ENCODE data around the gene PAGE2B. TPM values are rescaled to one million over a fixed set of nuclear protein-coding genes. Genes with fewer than 3 reads are reported as not detected.
"Not testable (repeated sequence)": the region's sequence is repeated elsewhere in the genome, so short reads cannot be mapped to it uniquely, and the experiment has no call there.

PAGE2B gene
- total RNA-seq, 1 experiment from 2014 or later, result not detected

GRCh38 chrX:55041514-55041913 is 33.3 kb upstream of the PAGE2B start:
- ChIA-PET POLR2A (no interaction called here), CTCF (no interaction called here)
- in situ Hi-C loops (cut with HindIII; ENCODE audit: low pct_unique_long_range_greater_than_20kb, low sequenced_read_pairs), result no loop called here
- ATAC-seq, result no peak
- intact Hi-C loops (cut with micrococcal nuclease; ENCODE audit: unreplicated experiment), result no loop called here
- Histone ChIP-seq H3K36me3 (ENCODE audit: control insufficient read depth, insufficient read depth, low read length) (no peaks in the 10 kb centered on the region), H3K9me3 (ENCODE audit: control insufficient read depth, insufficient read depth, low read depth, low read length) (no peaks in the 10 kb centered on the region), H3K4me3 (ENCODE audit: low read depth in 2 of 2, low read length in 2 of 2) (no peak overlapping the region), H3K4me1 (ENCODE audit: control insufficient read depth, insufficient read depth, low read length) (no peaks in the 10 kb centered on the region), H3K27ac (ENCODE audit: low read length) (no peak overlapping the region), H3K27me3 (ENCODE audit: control insufficient read depth, insufficient read depth, low read length) (no peaks in the 10 kb centered on the region)
- DNase-seq (ENCODE audit: low read depth, low spot score), result no peak
- no TSS peak for BruUV-seq (replicated peaks)
- TF ChIP-seq POLR2AphosphoS5 (IDR thresholded peaks at IDR 0.05; ENCODE audit: low read depth, low read length), result no peak
- no peak for TF ChIP-seq REST (IDR thresholded peaks at IDR 0.05; ENCODE audit: insufficient read depth in 1 of 2, low read depth in 2 of 2, low read length in 1 of 2)
- TF ChIP-seq SIN3A (IDR thresholded peaks at IDR 0.05; ENCODE audit: borderline replicate concordance, insufficient read depth, low read depth, low read length), result no peak
- no peak for TF ChIP-seq TCF7L2 (IDR thresholded peaks at IDR 0.05; ENCODE audit: low read depth, low read length)

- DNase-seq (ENCODE audit: low read depth, low spot score); H3K27ac ChIP-seq (ENCODE audit: low read length); H3K4me1 ChIP-seq (ENCODE audit: control insufficient read depth, insufficient read depth, low read length); CTCF ChIA-PET; BruUV-seq (replicated peaks); ATAC-seq; in situ Hi-C loops (cut with HindIII; ENCODE audit: low pct_unique_long_range_greater_than_20kb, low sequenced_read_pairs); H3K36me3 ChIP-seq (ENCODE audit: control insufficient read depth, insufficient read depth, low read length); intact Hi-C loops (cut with micrococcal nuclease; ENCODE audit: unreplicated experiment); H3K9me3 ChIP-seq (ENCODE audit: control insufficient read depth, insufficient read depth, low read depth, low read length); POLR2A ChIA-PET; H3K4me3 ChIP-seq (ENCODE audit: low read depth in 2 of 2, low read length in 2 of 2); H3K27me3 ChIP-seq (ENCODE audit: control insufficient read depth, insufficient read depth, low read length): not testable (repeated sequence)
These were observed 24.2 kb upstream of the PAGE2B start for GRCh38 chrX:55050599-55050998.

- DNase-seq (ENCODE audit: low read depth, low spot score), result no peak
- Histone ChIP-seq H3K27me3 (ENCODE audit: control insufficient read depth, insufficient read depth, low read length) (no peaks in the 10 kb centered on the region; the same call in 1 of the 2 replicates), H3K4me3 (ENCODE audit: low read depth in 2 of 2, low read length in 2 of 2) (no peak overlapping the region), H3K9me3 (ENCODE audit: control insufficient read depth, insufficient read depth, low read depth, low read length) (no peaks in the 10 kb centered on the region), H3K27ac (ENCODE audit: low read length) (no peak overlapping the region), H3K36me3 (ENCODE audit: control insufficient read depth, insufficient read depth, low read length) (no peaks in the 10 kb centered on the region), H3K4me1 (ENCODE audit: control insufficient read depth, insufficient read depth, low read length) (no peaks in the 10 kb centered on the region)
- TF ChIP-seq POLR2AphosphoS5 (IDR thresholded peaks at IDR 0.05; ENCODE audit: low read depth, low read length), result no peak
- no peak for TF ChIP-seq SIN3A (IDR thresholded peaks at IDR 0.05; ENCODE audit: borderline replicate concordance, insufficient read depth, low read depth, low read length)
- TF ChIP-seq REST (IDR thresholded peaks at IDR 0.05; ENCODE audit: insufficient read depth in 1 of 2, low read depth in 2 of 2, low read length in 1 of 2), result no peak
- TF ChIP-seq CTCF (IDR thresholded peaks at IDR 0.05), result no peak; the same call in 1 of the 2 replicates
- no peak for TF ChIP-seq TCF7L2 (IDR thresholded peaks at IDR 0.05; ENCODE audit: low read depth, low read length)
- intact Hi-C loops (cut with micrococcal nuclease; ENCODE audit: unreplicated experiment) (loop anchor here (2.0 kb wide), 1 partner anchor 166 kb away; no protein-coding TSS in a partner anchor), in situ Hi-C loops (cut with HindIII; ENCODE audit: low pct_unique_long_range_greater_than_20kb, low sequenced_read_pairs) (no loop called here)
- BruUV-seq (replicated peaks), result no TSS peak
- ChIA-PET CTCF (interaction anchor here (0.5 kb wide), 1 partner anchor 1388 kb away, joined by 4 read pairs; no protein-coding TSS in a partner anchor), POLR2A (no interaction called here)
- ATAC-seq, result no peak
These were observed 17.8 kb upstream of the PAGE2B start for GRCh38 chrX:55056820-55057674.

Measured in Panc1 (cell line).